Activated B cell treated with CpG ODN at 0.5 μM for 24 hours (primary cell): Measurements from ENCODE around the gene BRAP. TPM values are rescaled to one million over a fixed set of nuclear protein-coding genes. Genes with fewer than 3 reads are reported as not detected.
"Not testable (repeated sequence)": the region's sequence is repeated elsewhere in the genome, so short reads cannot be mapped to it uniquely, and the experiment has no call there.

Source experiments
- ATAC-seq: fragments of 200-7000 bp; cut with Tn5 transposase; one replicate; pipeline ENCODE4 v1.10.0; 2021; ENCODE audit warnings: low read depth, mild to moderate bottlenecking, moderate library complexity
- CTCF ChIA-PET: fragments of 350-600 bp; sonication (Branson Sonifier 250); formaldehyde crosslinking; loops from one replicate; lab custom pipeline; 2021; ENCODE audit warnings: antibody characterized with exemption; lab: Charles Lee
- POLR2A ChIA-PET: fragments of 350-600 bp; sonication (Branson Sonifier 250); formaldehyde crosslinking; loops from one replicate; lab custom pipeline; 2021; ENCODE audit warnings: antibody characterized with exemption; lab: Charles Lee
- DNase-seq: peaks from one replicate; pipeline ENCODE4 v3.0.0; 2022
- H3K27ac Mint-ChIP-seq: one replicate; pipeline ENCODE4 v1.8.0; 2020; ENCODE audit warnings: mixed read lengths
- H3K27me3 Mint-ChIP-seq: one replicate; pipeline ENCODE4 v1.8.0; 2021; ENCODE audit warnings: mixed read lengths
- H3K36me3 Mint-ChIP-seq: one replicate; pipeline ENCODE4 v1.8.0; 2021; ENCODE audit warnings: low read depth, mixed read lengths
- H3K4me1 Mint-ChIP-seq: one replicate; pipeline ENCODE4 v1.8.0; 2021; ENCODE audit warnings: mixed read lengths
- H3K4me3 Mint-ChIP-seq: one replicate; pipeline ENCODE4 v1.8.0; 2020; ENCODE audit warnings: mild to moderate bottlenecking, mixed read lengths
- H3K9me3 Mint-ChIP-seq: one replicate; pipeline ENCODE4 v1.8.0; 2020; ENCODE audit warnings: mixed read lengths
- intact Hi-C: fragments of 100-400 bp; cut with micrococcal nuclease; formaldehyde crosslinking; loops from one replicate; pipeline ENCODE4 v1.15.1; 2024
- total RNA-seq: library from RNA; stranded (reverse); gene quantifications from 2 replicates; pipeline ENCODE4 v1.2.3, GENCODE V29; 2022
- TF ChIP-seq, protein P1 (sequence below): fragments of 200-600 bp; IDR thresholded peaks from one replicate; pipeline ENCODE4 v1.8.0; 2022; ENCODE audit warnings: antibody characterized with exemption, mild to moderate bottlenecking

The BRAP gene
- total RNA-seq, 1 donor from 2014 or later = 24.2 TPM

DNA sequence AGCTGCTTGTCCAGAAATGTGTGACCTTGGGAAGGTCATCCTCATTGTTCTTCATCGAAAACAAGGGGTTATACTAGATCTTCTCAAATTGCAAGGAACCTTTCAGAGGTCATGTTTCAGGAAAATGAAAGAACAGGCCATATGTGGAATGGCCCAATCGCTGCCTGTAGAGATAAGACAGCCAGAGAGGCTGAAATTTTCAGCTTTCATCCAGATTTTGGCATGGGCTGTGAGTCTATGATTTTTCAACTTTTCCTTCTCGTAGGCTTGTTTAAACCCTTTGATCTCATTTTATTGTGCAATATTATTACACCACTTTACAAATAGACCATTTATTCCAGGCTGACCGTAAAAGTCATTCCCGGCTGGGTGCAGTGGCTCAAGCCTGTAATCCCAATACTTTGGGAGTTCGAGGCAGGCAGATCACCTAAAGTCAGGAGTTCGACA is 69.6 kb downstream of the BRAP start:
- DNase-seq (no peak), ATAC-seq (no peak)
- TF ChIP-seq, protein P1, sequence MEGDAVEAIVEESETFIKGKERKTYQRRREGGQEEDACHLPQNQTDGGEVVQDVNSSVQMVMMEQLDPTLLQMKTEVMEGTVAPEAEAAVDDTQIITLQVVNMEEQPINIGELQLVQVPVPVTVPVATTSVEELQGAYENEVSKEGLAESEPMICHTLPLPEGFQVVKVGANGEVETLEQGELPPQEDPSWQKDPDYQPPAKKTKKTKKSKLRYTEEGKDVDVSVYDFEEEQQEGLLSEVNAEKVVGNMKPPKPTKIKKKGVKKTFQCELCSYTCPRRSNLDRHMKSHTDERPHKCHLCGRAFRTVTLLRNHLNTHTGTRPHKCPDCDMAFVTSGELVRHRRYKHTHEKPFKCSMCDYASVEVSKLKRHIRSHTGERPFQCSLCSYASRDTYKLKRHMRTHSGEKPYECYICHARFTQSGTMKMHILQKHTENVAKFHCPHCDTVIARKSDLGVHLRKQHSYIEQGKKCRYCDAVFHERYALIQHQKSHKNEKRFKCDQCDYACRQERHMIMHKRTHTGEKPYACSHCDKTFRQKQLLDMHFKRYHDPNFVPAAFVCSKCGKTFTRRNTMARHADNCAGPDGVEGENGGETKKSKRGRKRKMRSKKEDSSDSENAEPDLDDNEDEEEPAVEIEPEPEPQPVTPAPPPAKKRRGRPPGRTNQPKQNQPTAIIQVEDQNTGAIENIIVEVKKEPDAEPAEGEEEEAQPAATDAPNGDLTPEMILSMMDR = no peak
- intact Hi-C loops = no loop called here
- no peak overlapping the region for H3K27ac Mint-ChIP-seq
- no peaks in the 10 kb centered on the region for H3K36me3 Mint-ChIP-seq
- H3K4me3 Mint-ChIP-seq = no peak overlapping the region
- H3K27me3 Mint-ChIP-seq = no peaks in the 10 kb centered on the region
- CTCF ChIA-PET = no interaction called here
- H3K4me1 Mint-ChIP-seq = no peaks in the 10 kb centered on the region
- H3K9me3 Mint-ChIP-seq = no peaks in the 10 kb centered on the region
- POLR2A ChIA-PET = no interaction called here

- no peak overlapping the region for H3K27ac Mint-ChIP-seq
- no peak for DNase-seq
- no peaks in the 10 kb centered on the region for H3K9me3 Mint-ChIP-seq
- H3K36me3 Mint-ChIP-seq = no peaks in the 10 kb centered on the region
- CTCF ChIA-PET = no interaction called here
- H3K27me3 Mint-ChIP-seq = peaks cover 5% of the 10 kb centered on the region
- intact Hi-C loops = no loop called here
- H3K4me1 Mint-ChIP-seq = no peaks in the 10 kb centered on the region
- POLR2A ChIA-PET = no interaction called here
- H3K4me3 Mint-ChIP-seq = no peak overlapping the region
- TF ChIP-seq, protein P1 = no peak
- no peak for ATAC-seq
Observed at GRCh38 chr12:111607239-111607638, 78.5 kb downstream of the BRAP start.

GRCh38 chr12:111606767-111607230 is 79.0 kb downstream of the BRAP start:
- DNase-seq = no peak
- ATAC-seq = no peak
- ChIA-PET POLR2A (interaction anchor here (0.6 kb wide), 1 partner anchor 787 kb away, joined by 3 read pairs; no protein-coding TSS in a partner anchor), CTCF (no interaction called here)
- Mint-ChIP-seq H3K27me3 (peaks cover 5% of the 10 kb centered on the region), H3K36me3 (no peaks in the 10 kb centered on the region), H3K9me3 (no peaks in the 10 kb centered on the region), H3K4me3 (no peak overlapping the region), H3K4me1 (no peaks in the 10 kb centered on the region), H3K27ac (no peak overlapping the region)
- intact Hi-C loops = no loop called here
- TF ChIP-seq, protein P1 = no peak

DNA sequence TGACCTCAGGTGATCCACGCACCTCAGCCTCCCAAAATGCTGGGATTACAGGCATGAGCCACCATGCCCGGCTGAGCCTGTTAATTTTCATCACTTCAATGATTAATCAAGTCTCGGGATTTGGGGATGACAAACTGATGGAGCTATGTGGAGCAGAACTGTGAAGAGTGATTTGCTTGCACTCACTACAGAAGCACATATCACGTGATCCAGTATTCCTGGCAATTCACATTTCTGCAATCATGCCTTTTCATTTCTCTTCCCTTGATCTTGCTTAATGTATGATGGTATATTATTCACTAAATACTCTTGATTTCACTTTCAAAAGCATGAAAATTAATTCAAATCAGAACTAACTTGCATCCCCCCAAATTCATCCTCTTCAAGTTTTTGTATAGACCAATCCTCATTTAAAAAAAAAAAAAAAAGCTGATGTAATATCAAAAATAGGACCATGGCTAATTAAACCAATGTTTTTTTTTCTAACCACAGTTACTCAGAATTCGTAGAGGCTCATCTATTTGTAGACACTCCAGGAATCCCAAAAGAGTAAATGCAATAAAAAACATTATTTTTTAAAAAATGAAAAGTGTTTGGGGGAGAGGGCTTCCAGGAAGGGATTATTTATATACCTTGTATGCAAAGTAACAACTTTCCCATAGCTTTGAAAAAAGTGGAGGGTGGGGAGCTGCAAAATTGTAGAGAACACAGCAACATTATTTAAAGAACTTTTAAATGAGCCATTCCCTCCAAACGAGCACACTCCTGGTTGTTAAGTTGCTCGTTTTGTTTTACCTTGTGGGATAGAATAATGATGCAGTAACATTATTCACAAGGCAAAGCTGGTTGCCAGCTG is 79.6 kb downstream of the BRAP start:
- Mint-ChIP-seq H3K36me3 (no peaks in the 10 kb centered on the region), H3K4me1 (no peaks in the 10 kb centered on the region), H3K4me3 (no peak overlapping the region), H3K9me3 (no peaks in the 10 kb centered on the region), H3K27ac (no peak overlapping the region), H3K27me3 (peaks cover 5% of the 10 kb centered on the region)
- TF ChIP-seq, protein P1 = no peak
- no peak for DNase-seq
- intact Hi-C loops = no loop called here
- ChIA-PET CTCF (no interaction called here), POLR2A (interaction anchor here (0.6 kb wide), 1 partner anchor 788 kb away, joined by 3 read pairs; no protein-coding TSS in a partner anchor)
- ATAC-seq = no peak

DNA sequence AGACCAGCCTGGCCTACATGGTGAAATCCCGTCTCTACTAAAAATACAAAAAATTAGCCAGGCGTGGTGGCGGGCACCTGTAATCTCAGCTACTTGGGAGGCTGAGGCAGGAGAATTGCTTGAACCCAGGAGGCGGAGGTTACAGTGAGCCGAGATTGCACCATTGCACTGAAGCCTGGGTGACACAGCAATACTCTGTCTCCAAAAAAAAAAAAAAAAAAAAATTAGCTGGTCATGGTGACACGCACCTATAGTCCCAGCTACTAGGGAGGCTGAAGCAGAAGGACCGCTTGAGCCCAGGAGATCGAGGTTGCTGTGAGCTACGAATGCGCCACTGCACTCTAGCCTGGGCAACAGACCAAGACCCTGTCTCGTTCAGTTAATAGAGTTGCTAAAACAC is 82.9 kb downstream of the BRAP start:
- ATAC-seq, H3K9me3 Mint-ChIP-seq, H3K27ac Mint-ChIP-seq, H3K36me3 Mint-ChIP-seq, H3K4me3 Mint-ChIP-seq, DNase-seq, H3K4me1 Mint-ChIP-seq, CTCF ChIA-PET, intact Hi-C loops, H3K27me3 Mint-ChIP-seq: not testable (repeated sequence)
- POLR2A ChIA-PET = interaction anchor here (0.6 to 0.7 kb wide), 3 partner anchors 16 to 915 kb away, joined by 3 to 5 read pairs (median 3); no protein-coding TSS in a partner anchor
